Activated naive CD8-positive, alpha-beta T cell treated with anti-CD3 and anti-CD28 coated beads, Interleukin-2, amount 50 U/mL, for 24 hours (primary cell): ENCODE measurements around the gene TMEM9B.

Experiments used
- ATAC-seq: fragments of 150-1000 bp; cut with Tn5 transposase; one replicate; pipeline ENCODE4 v1.10.0; 2021
- DNase-seq: peaks from one replicate; pipeline ENCODE4 v3.0.0; 2021
- H3K27ac Mint-ChIP-seq: one replicate; pipeline ENCODE4 v1.8.0; 2021; ENCODE audit warnings: mild to moderate bottlenecking, mixed read lengths
- H3K27me3 Mint-ChIP-seq: one replicate; pipeline ENCODE4 v1.8.0; 2021; ENCODE audit warnings: mixed read lengths
- H3K36me3 Mint-ChIP-seq: one replicate; pipeline ENCODE4 v1.8.0; 2021; ENCODE audit warnings: low read depth, mixed read lengths
- H3K4me1 Mint-ChIP-seq: one replicate; pipeline ENCODE4 v1.8.0; 2021; ENCODE audit warnings: mixed read lengths
- H3K4me3 Mint-ChIP-seq: one replicate; pipeline ENCODE4 v1.8.0; 2021; ENCODE audit warnings: mild to moderate bottlenecking, moderate library complexity, mixed read lengths
- H3K9me3 Mint-ChIP-seq: one replicate; pipeline ENCODE4 v1.8.0; 2021; ENCODE audit warnings: mixed read lengths

Gene TMEM9B

GRCh38 chr11:8928981-8929615 is 35.1 kb downstream of the TMEM9B start:
- no peak for DNase-seq
- Mint-ChIP-seq H3K9me3 (no peaks in the 10 kb centered on the region), H3K27ac (no peak overlapping the region), H3K4me1 (no peaks in the 10 kb centered on the region), H3K36me3 (no peaks in the 10 kb centered on the region), H3K4me3 (peak overlapping the region; percentile 15), H3K27me3 (no peaks in the 10 kb centered on the region)
- ATAC-seq, result no peak

- H3K9me3 Mint-ChIP-seq, result no peaks in the 10 kb centered on the region
- H3K27me3 Mint-ChIP-seq, result no peaks in the 10 kb centered on the region
- DNase-seq, result no peak
- no peak overlapping the region for H3K27ac Mint-ChIP-seq
- H3K36me3 Mint-ChIP-seq, result no peaks in the 10 kb centered on the region
- H3K4me3 Mint-ChIP-seq, result no peak overlapping the region
- ATAC-seq, result no peak
- no peaks in the 10 kb centered on the region for H3K4me1 Mint-ChIP-seq
These were observed 36.0 kb downstream of the TMEM9B start for GRCh38 chr11:8928205-8928604.

- peaks cover 4% of the 10 kb centered on the region for H3K36me3 Mint-ChIP-seq
- no peaks in the 10 kb centered on the region for H3K4me1 Mint-ChIP-seq
These were observed 37.0 kb downstream of the TMEM9B start for GRCh38 chr11:8927233-8927632.

GRCh38 chr11:8926236-8926635 is 38.0 kb downstream of the TMEM9B start:
- ATAC-seq, result no peak
- no peaks in the 10 kb centered on the region for H3K4me1 Mint-ChIP-seq
- DNase-seq, result no peak
- H3K27ac Mint-ChIP-seq, result no peak overlapping the region
- H3K9me3 Mint-ChIP-seq, result no peaks in the 10 kb centered on the region
- H3K27me3 Mint-ChIP-seq, result no peaks in the 10 kb centered on the region
- H3K36me3 Mint-ChIP-seq, result peaks cover 12% of the 10 kb centered on the region
- no peak overlapping the region for H3K4me3 Mint-ChIP-seq

More at GRCh38 chr11:8927233-8927632, 37.0 kb downstream of the TMEM9B start:
- H3K4me3 Mint-ChIP-seq, result no peak overlapping the region
- ATAC-seq (no peak), DNase-seq (no peak)
- no peak overlapping the region for H3K27ac Mint-ChIP-seq
- no peaks in the 10 kb centered on the region for H3K9me3 Mint-ChIP-seq
- H3K27me3 Mint-ChIP-seq, result no peaks in the 10 kb centered on the region

GRCh38 chr11:8925711-8926110 is 38.5 kb downstream of the TMEM9B start:
- no peaks in the 10 kb centered on the region for H3K4me1 Mint-ChIP-seq
- H3K4me3 Mint-ChIP-seq, result no peak overlapping the region
- peaks cover 13% of the 10 kb centered on the region for H3K36me3 Mint-ChIP-seq
- H3K9me3 Mint-ChIP-seq, result no peaks in the 10 kb centered on the region
- H3K27me3 Mint-ChIP-seq, result no peaks in the 10 kb centered on the region
- no peak for ATAC-seq
- no peak for DNase-seq
- no peak overlapping the region for H3K27ac Mint-ChIP-seq

- Mint-ChIP-seq H3K36me3 (peaks cover 17% of the 10 kb centered on the region), H3K4me1 (no peaks in the 10 kb centered on the region), H3K9me3 (no peaks in the 10 kb centered on the region), H3K27ac (no peak overlapping the region), H3K4me3 (no peak overlapping the region), H3K27me3 (no peaks in the 10 kb centered on the region)
- ATAC-seq (no peak), DNase-seq (no peak)
These were observed 41.6 kb downstream of the TMEM9B start for GRCh38 chr11:8922691-8923090.

GRCh38 chr11:8917157-8917825 is 47.0 kb downstream of the TMEM9B start:
- Mint-ChIP-seq H3K9me3 (no peaks in the 10 kb centered on the region), H3K27me3 (no peaks in the 10 kb centered on the region), H3K27ac (no peak overlapping the region), H3K36me3 (peaks cover 42% of the 10 kb centered on the region), H3K4me1 (peaks cover 24% of the 10 kb centered on the region), H3K4me3 (no peak overlapping the region)
- DNase-seq, result no peak
- no peak for ATAC-seq

- Mint-ChIP-seq H3K4me1 (peaks cover 37% of the 10 kb centered on the region), H3K27me3 (no peaks in the 10 kb centered on the region), H3K4me3 (peak overlapping the region; percentile 73), H3K9me3 (no peaks in the 10 kb centered on the region), H3K27ac (peak overlapping the region; percentile 76), H3K36me3 (peaks cover 32% of the 10 kb centered on the region)
- ATAC-seq (no peak), DNase-seq (no peak)
These were observed 49.6 kb downstream of the TMEM9B start for GRCh38 chr11:8914661-8915018.

GRCh38 chr11:8913961-8914660 is 50.1 kb downstream of the TMEM9B start:
- Mint-ChIP-seq H3K27me3 (no peaks in the 10 kb centered on the region), H3K4me1 (peaks cover 42% of the 10 kb centered on the region), H3K27ac (peak overlapping the region; percentile 76), H3K36me3 (peaks cover 32% of the 10 kb centered on the region), H3K9me3 (no peaks in the 10 kb centered on the region), H3K4me3 (peak overlapping the region; percentile 73)
- peak; percentile 54 for DNase-seq
- peak; percentile 26 for ATAC-seq

GRCh38 chr11:8911029-8911823 is 53.0 kb downstream of the TMEM9B start, which contains the start of gene AKIP1:
AKIP1 (plus strand) TSS chr11:8911189; CDS start chr11:8911450, 261 bp downstream.
- Mint-ChIP-seq H3K36me3 (peaks cover 23% of the 10 kb centered on the region), H3K27ac (peak within 1 kb of the TSS; percentile 81), H3K4me1 (peaks cover 62% of the 10 kb centered on the region), H3K4me3 (peak within 1 kb of the TSS; percentile 90), H3K27me3 (no peaks in the 10 kb centered on the region), H3K9me3 (no peaks in the 10 kb centered on the region)
- DNase-seq, result peak; percentile 94
- peak; percentile 96 for ATAC-seq

- Mint-ChIP-seq H3K9me3 (no peaks in the 10 kb centered on the region), H3K27me3 (no peaks in the 10 kb centered on the region), H3K4me3 (peak overlapping the region; percentile 90), H3K4me1 (peaks cover 65% of the 10 kb centered on the region), H3K27ac (no peak overlapping the region), H3K36me3 (peaks cover 21% of the 10 kb centered on the region)
- DNase-seq (no peak), ATAC-seq (peak; percentile 10)
These were observed 53.6 kb downstream of the TMEM9B start for GRCh38 chr11:8910649-8911026.

- H3K4me1 Mint-ChIP-seq, result peaks cover 51% of the 10 kb centered on the region
- peaks cover 3% of the 10 kb centered on the region for H3K27me3 Mint-ChIP-seq
- no peak for ATAC-seq
- H3K36me3 Mint-ChIP-seq, result peaks cover 7% of the 10 kb centered on the region
- H3K27ac Mint-ChIP-seq, result no peak overlapping the region
- no peaks in the 10 kb centered on the region for H3K9me3 Mint-ChIP-seq
- no peak for DNase-seq
- H3K4me3 Mint-ChIP-seq, result no peak overlapping the region
These were observed 56.1 kb downstream of the TMEM9B start for GRCh38 chr11:8908099-8908498.

GRCh38 chr11:8907116-8907515 is 57.1 kb downstream of the TMEM9B start:
- H3K27ac Mint-ChIP-seq, result no peak overlapping the region
- peaks cover 3% of the 10 kb centered on the region for H3K27me3 Mint-ChIP-seq
- peaks cover 45% of the 10 kb centered on the region for H3K4me1 Mint-ChIP-seq
- DNase-seq (no peak), ATAC-seq (no peak)
- no peaks in the 10 kb centered on the region for H3K9me3 Mint-ChIP-seq
- H3K36me3 Mint-ChIP-seq, result peaks cover 5% of the 10 kb centered on the region
- no peak overlapping the region for H3K4me3 Mint-ChIP-seq

GRCh38 chr11:8905528-8906165 is 58.6 kb downstream of the TMEM9B start:
- DNase-seq (no peak), ATAC-seq (no peak)
- Mint-ChIP-seq H3K4me1 (peaks cover 42% of the 10 kb centered on the region), H3K36me3 (peaks cover 2% of the 10 kb centered on the region), H3K27me3 (peaks cover 3% of the 10 kb centered on the region), H3K27ac (no peak overlapping the region), H3K9me3 (peaks cover 3% of the 10 kb centered on the region), H3K4me3 (no peak overlapping the region)
